Measurements from ENCODE around the gene CTIF.
"Not testable (repeated sequence)": the region's sequence is repeated elsewhere in the genome, so short reads cannot be mapped to it uniquely, and the experiment has no call there.

Gene CTIF

DNA sequence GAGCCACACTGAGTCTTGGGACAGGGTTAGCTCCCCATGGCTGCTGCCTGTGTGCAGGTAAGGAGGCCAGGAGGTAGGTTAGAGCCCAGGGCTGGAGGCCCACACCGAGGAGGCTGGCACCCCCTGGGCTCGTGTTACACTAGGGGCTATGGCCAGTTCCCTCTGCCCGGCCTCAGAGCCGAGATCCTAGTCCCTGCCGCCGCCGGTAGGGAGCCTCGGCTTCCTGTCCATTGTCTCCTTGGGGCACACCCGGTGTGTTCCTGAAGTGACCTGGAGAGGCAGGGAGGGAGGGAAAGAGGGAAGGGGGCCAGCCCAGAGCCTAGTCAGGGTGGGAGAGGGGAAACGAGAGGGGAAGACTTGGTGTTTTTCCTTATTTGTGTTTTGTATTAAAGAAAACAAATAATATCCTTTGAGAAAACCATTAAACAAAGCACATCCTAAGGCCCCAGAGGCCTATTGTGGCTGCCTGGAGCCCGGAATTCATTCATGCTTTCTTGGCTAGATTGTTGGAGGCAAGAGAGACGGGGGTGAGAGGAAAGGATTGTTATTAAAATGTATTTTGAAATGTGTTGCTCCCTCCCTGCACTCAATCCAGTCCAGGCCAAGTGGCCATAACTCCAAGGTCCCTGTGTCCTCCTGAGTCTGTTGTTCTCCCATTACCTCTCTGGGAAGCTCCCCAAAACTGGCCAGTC, 170.7 kb downstream of the CTIF start:
- peaks cover 8% of the 10 kb centered on the region for H3K9me3 Mint-ChIP-seq
- H3K27ac Mint-ChIP-seq = no peak overlapping the region

DNA sequence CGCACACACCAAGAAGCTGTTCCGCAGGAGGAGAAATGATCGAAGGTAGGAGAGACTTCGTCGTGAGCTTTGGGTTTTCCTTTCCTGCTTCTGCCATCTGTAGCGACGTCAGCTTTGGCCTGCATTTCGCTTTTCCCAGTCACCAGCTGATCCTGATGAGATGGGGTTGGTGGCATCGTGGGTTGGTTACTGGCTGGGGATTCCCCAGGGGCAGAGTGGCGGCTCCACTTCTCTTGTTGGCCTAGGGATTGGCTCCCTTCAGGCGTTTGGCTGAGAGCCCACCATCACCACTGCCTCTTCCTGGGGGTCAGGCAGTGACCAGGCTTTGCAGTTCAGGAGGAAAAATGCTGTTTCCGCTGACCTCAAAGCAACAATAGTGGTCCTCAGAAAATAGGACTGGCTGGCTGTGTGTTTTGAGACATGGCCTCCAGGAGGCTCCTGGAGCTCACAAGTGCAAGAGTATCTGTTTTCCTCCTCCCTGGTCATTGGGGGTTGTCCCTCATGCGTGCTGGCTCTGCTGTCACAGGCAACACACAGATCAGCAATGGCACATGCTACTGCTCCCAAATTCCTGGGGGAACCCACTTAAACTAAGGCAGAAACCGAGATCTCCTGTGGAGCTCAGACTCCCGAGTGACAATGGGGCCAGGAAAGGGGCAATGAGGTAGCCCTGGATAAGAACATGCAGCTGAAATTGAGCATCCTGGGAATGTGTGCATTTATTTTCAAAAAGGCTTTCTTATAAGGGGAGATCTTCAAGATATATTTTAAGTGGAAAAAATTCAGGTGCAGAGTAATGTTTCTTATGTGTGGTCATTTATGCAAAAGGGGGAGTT, 173.0 kb downstream of the CTIF start:
- Mint-ChIP-seq H3K4me3 (no peak overlapping the region), H3K27me3 (no peaks in the 10 kb centered on the region), H3K27ac (peak overlapping the region; percentile 2), H3K36me3 (ENCODE audit: low read depth) (peaks cover 20% of the 10 kb centered on the region), H3K9me3 (peaks cover 8% of the 10 kb centered on the region), H3K4me1 (ENCODE audit: low read depth) (peaks cover 67% of the 10 kb centered on the region)
- intact Hi-C loops (cut with micrococcal nuclease) = loop anchor here (5.0 to 10.0 kb wide), 2 partner anchors 53 to 235 kb away; no protein-coding TSS in a partner anchor

More for the DNA sequence above, 170.7 kb downstream of the CTIF start:
- Mint-ChIP-seq H3K36me3 (ENCODE audit: low read depth) (peaks cover 20% of the 10 kb centered on the region), H3K27me3 (no peaks in the 10 kb centered on the region), H3K4me3 (no peak overlapping the region), H3K4me1 (ENCODE audit: low read depth) (peaks cover 48% of the 10 kb centered on the region)
- intact Hi-C loops (cut with micrococcal nuclease) = loop anchor here (5.0 to 10.0 kb wide), 2 partner anchors 55 to 238 kb away; no protein-coding TSS in a partner anchor

DNA sequence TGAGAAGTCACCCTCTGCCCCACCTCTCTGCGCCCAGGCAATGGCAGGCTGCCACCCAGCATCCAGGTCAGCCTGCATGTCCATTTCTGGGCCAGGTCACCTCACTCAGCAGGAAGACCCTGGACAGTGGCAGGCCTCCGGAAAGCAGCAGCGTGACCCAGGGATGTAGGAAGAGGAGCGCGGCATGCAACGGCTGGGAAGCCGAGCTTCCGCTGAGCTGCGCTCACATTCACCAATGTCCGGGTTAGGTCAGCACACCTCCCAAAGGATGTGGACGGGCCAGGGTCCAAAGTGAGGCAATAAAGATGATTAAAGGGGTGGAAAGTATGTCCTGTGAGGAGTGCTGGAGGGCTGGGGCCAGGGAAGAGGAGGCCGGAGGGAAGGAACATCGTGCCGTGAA, 174.5 kb downstream of the CTIF start:
- H3K36me3 Mint-ChIP-seq (ENCODE audit: low read depth) = peaks cover 10% of the 10 kb centered on the region
- H3K27ac Mint-ChIP-seq = peak overlapping the region; percentile 23
- peaks cover 56% of the 10 kb centered on the region for H3K4me1 Mint-ChIP-seq (ENCODE audit: low read depth)
- intact Hi-C loops (cut with micrococcal nuclease) = loop anchor here (5.0 to 10.0 kb wide), 2 partner anchors 51 to 234 kb away; no protein-coding TSS in a partner anchor
- no peak overlapping the region for H3K4me3 Mint-ChIP-seq
- no peaks in the 10 kb centered on the region for H3K9me3 Mint-ChIP-seq
- no peaks in the 10 kb centered on the region for H3K27me3 Mint-ChIP-seq

DNA sequence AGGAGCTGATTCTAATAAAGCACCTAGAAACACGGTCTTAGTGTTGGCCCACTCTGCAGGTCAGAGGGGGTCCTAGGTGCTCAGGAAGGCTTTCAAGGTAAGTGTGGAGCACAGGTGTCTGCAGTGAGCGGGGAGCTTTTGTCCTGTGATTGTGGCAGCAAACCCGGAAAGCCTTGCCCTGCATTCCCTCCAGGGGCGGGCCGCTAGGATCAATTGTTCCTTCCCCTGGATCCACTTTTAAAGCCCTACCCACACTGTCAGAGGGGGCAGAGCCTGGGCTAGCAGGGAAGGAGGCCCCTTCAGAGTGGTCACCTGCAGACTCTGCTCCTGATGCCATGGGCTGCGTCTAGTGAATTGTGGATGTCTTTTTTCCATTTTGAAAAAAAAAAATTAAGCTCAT, 176.0 kb downstream of the CTIF start:
- Mint-ChIP-seq H3K9me3 (no peaks in the 10 kb centered on the region), H3K27me3 (no peaks in the 10 kb centered on the region), H3K27ac (peak overlapping the region; percentile 98), H3K4me3 (no peak overlapping the region), H3K36me3 (ENCODE audit: low read depth) (peaks cover 22% of the 10 kb centered on the region), H3K4me1 (ENCODE audit: low read depth) (peaks cover 57% of the 10 kb centered on the region)
- intact Hi-C loops (cut with micrococcal nuclease) = loop anchor here (5.0 to 10.0 kb wide), 2 partner anchors 50 to 232 kb away; no protein-coding TSS in a partner anchor

DNA sequence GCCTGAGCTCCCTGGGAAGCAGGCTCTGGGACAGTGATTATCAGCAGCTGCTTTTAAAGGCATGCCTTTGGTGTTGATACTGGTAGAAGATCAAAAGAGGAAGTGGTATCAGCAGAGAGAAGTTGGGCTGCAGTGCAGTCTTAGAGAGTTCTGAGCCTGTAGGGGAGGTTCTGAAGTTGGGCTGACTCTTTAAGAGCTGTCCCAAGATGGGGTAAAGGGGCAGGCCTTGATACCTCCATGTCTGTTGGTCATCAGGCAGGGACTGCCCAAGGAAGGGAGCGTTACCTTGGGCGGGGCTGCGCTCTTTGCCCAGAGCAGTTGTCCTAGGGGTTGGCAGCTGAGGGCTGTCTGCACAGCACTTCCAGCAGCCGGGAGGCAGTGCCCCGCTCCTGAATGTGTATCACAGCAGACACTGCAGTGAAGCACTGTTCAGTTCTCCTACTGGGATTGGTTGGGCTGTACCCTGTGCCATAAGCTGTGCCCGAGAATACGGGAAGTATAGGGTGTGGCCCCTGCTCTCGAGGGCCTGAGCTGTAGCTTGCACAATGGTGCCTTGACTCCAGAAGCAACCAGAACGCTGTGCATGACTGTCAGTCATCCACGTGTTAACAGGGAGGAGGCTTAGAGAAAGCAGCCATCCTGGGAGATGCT, 177.0 kb downstream of the CTIF start:
- no peaks in the 10 kb centered on the region for H3K9me3 Mint-ChIP-seq
- peak overlapping the region; percentile 57 for H3K4me3 Mint-ChIP-seq
- peaks cover 66% of the 10 kb centered on the region for H3K4me1 Mint-ChIP-seq (ENCODE audit: low read depth)
- intact Hi-C loops (cut with micrococcal nuclease) = loop anchor here (10.0 kb wide), 1 partner anchor 49 kb away; no protein-coding TSS in a partner anchor
- no peaks in the 10 kb centered on the region for H3K27me3 Mint-ChIP-seq
- peaks cover 22% of the 10 kb centered on the region for H3K36me3 Mint-ChIP-seq (ENCODE audit: low read depth)
- peak overlapping the region; percentile 98 for H3K27ac Mint-ChIP-seq

DNA sequence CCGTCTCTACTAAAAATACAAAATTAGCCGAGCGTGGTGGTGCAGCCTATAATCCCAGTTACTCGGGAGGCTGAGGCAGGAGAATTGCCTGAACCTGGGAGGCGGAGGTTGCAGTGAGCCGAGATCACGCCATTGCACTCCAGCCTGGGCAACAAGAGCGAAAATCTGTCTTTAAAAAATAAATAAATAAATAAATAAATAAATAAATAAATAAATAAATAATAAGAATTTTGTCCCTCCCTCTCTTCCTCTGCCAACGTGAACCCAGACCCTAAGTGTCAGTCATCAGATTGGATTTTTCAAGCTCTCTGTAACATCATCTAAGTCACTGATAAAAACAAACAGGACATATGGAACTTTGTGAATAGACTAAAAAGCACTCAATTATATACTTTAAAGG, 178.4 kb downstream of the CTIF start:
- Mint-ChIP-seq H3K4me1 (ENCODE audit: low read depth) (peaks cover 57% of the 10 kb centered on the region), H3K36me3 (ENCODE audit: low read depth) (peaks cover 22% of the 10 kb centered on the region), H3K27ac (peak overlapping the region; percentile 98)
- not testable (repeated sequence) for H3K27me3 Mint-ChIP-seq, H3K4me3 Mint-ChIP-seq, H3K9me3 Mint-ChIP-seq
- intact Hi-C loops (cut with micrococcal nuclease) = loop anchor here (10.0 kb wide), 1 partner anchor 48 kb away; no protein-coding TSS in a partner anchor

DNA sequence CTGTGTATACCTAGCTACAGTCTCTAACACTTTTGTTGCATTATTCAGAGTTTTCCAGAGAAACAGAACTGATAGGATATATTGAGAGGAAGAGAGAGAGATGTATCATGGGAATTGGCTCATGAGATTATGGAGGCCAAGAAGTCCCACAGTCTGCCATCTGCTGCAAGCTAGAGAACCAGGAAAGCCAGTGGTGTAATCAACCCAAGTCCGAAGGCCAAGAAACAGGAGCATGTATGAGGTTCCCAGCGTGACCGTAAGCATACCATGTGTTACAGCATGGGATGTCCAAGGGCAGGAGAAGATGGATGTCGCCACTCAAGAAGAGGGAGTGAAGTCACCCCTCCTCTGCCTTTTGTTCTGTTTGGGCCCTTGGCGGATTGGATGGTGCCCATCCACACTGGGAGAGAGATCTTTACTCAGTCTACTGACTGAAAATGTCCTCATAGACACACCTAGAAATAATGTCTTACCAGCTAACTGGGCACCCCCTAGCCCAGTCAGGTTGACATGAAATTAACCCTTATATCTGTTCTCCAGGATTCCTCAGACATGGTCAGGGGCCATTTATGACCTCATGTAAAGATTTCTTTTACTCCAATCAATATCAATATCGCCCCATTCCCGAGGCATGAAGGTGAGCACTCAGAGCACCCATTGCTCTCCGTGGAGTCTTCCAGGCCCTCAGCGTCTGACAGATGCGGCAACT, 179.6 kb downstream of the CTIF start:
- Mint-ChIP-seq H3K27me3 (no peaks in the 10 kb centered on the region), H3K36me3 (ENCODE audit: low read depth) (peaks cover 17% of the 10 kb centered on the region), H3K4me3 (no peak overlapping the region), H3K4me1 (ENCODE audit: low read depth) (peaks cover 47% of the 10 kb centered on the region), H3K9me3 (no peaks in the 10 kb centered on the region), H3K27ac (no peak overlapping the region)
- intact Hi-C loops (cut with micrococcal nuclease) = loop anchor here (10.0 kb wide), 1 partner anchor 46 kb away; no protein-coding TSS in a partner anchor

DNA sequence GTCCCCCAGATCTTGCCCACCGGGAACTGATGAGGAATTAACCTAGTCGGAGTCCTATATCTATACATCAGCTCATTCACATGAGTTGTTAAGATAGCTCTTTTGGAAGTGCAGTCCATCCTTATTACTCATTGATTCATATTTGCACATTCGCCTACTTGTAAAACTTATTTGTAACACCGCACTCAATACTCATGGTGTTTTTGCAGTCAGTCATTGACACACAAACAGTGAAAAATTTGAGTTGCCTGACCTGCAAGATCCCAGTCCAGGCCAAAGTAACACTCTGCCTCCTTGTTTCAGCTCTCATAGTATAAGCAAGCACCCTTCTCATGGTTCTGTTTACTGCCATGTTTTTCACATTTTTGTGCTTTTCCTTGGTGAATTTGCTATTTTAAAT, 180.6 kb downstream of the CTIF start:
- intact Hi-C loops (cut with micrococcal nuclease) = loop anchor here (10.0 kb wide), 1 partner anchor 45 kb away; no protein-coding TSS in a partner anchor
- no peaks in the 10 kb centered on the region for H3K9me3 Mint-ChIP-seq
- peaks cover 41% of the 10 kb centered on the region for H3K4me1 Mint-ChIP-seq (ENCODE audit: low read depth)
- H3K27me3 Mint-ChIP-seq = no peaks in the 10 kb centered on the region
- H3K27ac Mint-ChIP-seq = no peak overlapping the region
- no peak overlapping the region for H3K4me3 Mint-ChIP-seq
- H3K36me3 Mint-ChIP-seq (ENCODE audit: low read depth) = peaks cover 13% of the 10 kb centered on the region

DNA sequence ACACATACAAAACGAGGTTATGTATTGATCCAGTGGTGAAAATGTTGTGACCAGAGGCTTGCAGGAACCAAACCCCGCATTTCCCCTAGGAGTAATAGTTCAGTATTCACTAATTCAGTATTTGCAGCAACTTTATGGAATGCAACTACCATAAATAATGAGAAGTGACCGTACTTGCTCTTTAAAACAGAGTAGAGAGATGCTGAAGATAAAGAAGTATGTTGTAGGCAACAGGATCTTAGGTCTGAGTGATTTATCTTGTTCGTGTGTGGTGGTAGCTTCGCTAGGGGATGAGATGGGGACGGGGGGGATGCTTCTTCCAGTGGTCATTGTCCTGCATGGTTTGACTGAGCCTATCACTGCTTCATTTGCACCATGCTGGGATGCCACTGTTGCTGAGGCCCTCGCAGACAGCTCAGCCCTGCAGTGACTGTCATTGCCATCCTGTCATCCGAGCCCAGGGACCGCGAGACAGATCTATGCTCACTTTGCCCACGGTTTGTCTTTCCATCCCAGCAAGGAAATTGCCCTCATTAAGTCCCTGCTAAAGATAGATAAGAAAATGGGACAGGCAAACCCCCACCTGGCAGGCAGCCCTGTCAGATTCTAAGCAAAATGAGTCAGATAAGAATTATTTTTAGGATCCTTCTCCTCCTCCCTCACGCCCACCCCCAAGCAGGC, 181.3 kb downstream of the CTIF start:
- H3K27ac Mint-ChIP-seq = no peak overlapping the region

DNA sequence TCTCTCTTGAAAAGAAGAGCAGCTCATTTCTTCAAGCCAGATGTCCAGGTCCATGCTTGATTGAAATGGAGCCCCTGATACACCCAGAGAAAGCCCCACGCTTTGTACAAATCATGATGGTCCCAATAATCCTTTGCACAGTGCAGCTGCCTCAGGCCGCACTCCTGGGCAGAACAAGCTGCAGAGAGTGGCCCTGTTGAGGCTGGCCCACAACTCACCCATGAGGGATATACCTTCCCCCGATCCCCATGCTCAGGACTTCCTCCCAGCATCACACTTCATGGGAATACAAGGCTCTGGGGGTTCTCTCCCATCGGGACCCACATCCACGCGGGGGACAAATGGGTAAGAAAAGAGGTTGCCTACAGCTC, 181.8 kb downstream of the CTIF start:
- no peak overlapping the region for H3K4me3 Mint-ChIP-seq
- peaks cover 32% of the 10 kb centered on the region for H3K4me1 Mint-ChIP-seq (ENCODE audit: low read depth)
- intact Hi-C loops (cut with micrococcal nuclease) = no loop called here
- H3K9me3 Mint-ChIP-seq = no peaks in the 10 kb centered on the region
- H3K36me3 Mint-ChIP-seq (ENCODE audit: low read depth) = peaks cover 13% of the 10 kb centered on the region
- H3K27ac Mint-ChIP-seq = no peak overlapping the region
- H3K27me3 Mint-ChIP-seq = no peaks in the 10 kb centered on the region

More for the DNA sequence above, 181.3 kb downstream of the CTIF start:
- Mint-ChIP-seq H3K27me3 (no peaks in the 10 kb centered on the region), H3K4me1 (ENCODE audit: low read depth) (peaks cover 37% of the 10 kb centered on the region), H3K4me3 (no peak overlapping the region), H3K36me3 (ENCODE audit: low read depth) (peaks cover 13% of the 10 kb centered on the region), H3K9me3 (no peaks in the 10 kb centered on the region)
- intact Hi-C loops (cut with micrococcal nuclease) = loop anchor here (10.0 kb wide), 1 partner anchor 45 kb away; no protein-coding TSS in a partner anchor

DNA sequence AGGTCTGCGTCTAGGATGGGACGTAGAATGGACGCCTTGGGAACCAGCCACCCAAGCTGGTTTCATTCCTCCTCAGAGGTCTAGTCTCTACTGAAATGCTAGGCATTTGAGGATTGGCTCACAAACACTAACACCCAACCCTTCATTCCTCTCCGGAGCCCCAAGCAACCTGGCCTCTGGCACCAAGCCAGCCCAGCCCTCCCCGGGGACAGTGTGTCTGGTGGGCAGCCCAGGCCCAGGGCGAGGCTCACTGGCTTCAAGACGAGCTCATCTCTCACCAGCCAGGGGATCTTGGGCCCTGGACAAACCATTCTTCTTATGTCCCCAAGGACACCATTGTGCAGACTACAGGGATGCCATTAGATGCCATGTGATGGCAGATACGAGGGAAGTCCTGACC, 182.5 kb downstream of the CTIF start:
- no peaks in the 10 kb centered on the region for H3K9me3 Mint-ChIP-seq
- intact Hi-C loops (cut with micrococcal nuclease) = no loop called here
- peaks cover 13% of the 10 kb centered on the region for H3K36me3 Mint-ChIP-seq (ENCODE audit: low read depth)
- H3K4me3 Mint-ChIP-seq = no peak overlapping the region
- no peak overlapping the region for H3K27ac Mint-ChIP-seq
- H3K27me3 Mint-ChIP-seq = no peaks in the 10 kb centered on the region
- peaks cover 28% of the 10 kb centered on the region for H3K4me1 Mint-ChIP-seq (ENCODE audit: low read depth)

DNA sequence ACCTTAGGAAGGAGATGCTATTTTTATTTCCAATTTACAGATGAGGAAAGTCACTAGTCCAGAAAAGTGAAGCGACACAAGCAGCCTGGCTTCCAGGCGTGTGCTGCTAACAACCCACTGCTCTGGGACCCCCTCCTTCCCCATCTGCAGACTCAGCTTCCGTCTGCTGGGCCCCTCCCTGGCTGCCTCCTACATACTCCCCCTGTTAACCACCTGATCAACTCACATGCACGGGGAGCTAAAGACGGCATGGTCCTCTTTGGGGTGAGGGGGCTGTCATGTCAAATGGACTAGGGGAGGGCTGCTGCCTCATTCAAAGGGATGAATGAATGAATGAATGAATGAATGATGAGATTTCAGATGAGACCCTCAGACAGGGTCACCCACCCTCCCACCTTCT, 184.2 kb downstream of the CTIF start:
- Mint-ChIP-seq H3K27me3 (no peaks in the 10 kb centered on the region), H3K9me3 (peaks cover 15% of the 10 kb centered on the region), H3K4me1 (ENCODE audit: low read depth) (peaks cover 35% of the 10 kb centered on the region), H3K4me3 (no peak overlapping the region), H3K36me3 (ENCODE audit: low read depth) (peaks cover 19% of the 10 kb centered on the region), H3K27ac (no peak overlapping the region)
- intact Hi-C loops (cut with micrococcal nuclease) = no loop called here

DNA sequence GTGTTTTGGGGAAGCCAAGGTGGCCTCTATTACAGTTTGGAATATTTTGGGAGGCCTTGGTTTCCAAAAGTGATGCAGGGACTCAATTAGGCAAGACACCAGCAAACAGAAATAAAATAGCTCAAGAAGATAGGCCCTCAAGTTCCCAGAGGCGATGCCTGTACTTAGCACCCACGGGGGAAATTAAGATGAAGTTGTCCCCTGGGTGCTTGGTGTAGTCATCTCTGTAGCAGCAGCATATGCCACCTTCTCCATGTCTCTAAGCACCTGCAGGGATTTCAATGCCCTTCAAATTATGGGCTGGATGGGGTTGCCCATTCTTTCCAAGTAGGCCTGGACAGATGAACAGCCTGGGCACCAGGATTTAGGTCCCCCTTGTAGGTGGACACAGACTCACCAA, 185.0 kb downstream of the CTIF start:
- Mint-ChIP-seq H3K27ac (no peak overlapping the region), H3K36me3 (ENCODE audit: low read depth) (peaks cover 21% of the 10 kb centered on the region), H3K27me3 (no peaks in the 10 kb centered on the region), H3K4me1 (ENCODE audit: low read depth) (peaks cover 43% of the 10 kb centered on the region), H3K9me3 (peaks cover 23% of the 10 kb centered on the region), H3K4me3 (no peak overlapping the region)
- intact Hi-C loops (cut with micrococcal nuclease) = no loop called here
